NCI-H2196 (cell line): ENCODE measurements around the gene GRM4.
A peak's percentile ranks its signal among the peaks of the same experiment; 100 is the strongest.

Experiments
- DNase-seq: peaks from one replicate; lab custom pipeline; 2025; ENCODE audit not compliant: unreplicated experiment; lab: John Stamatoyannopoulos, UW

GRM4 gene

GRCh38 chr6:34157851-34158250, 12.0 kb upstream of the GRM4 start:
- DNase-seq = no peak

- no peak for DNase-seq
Measured at GRCh38 chr6:34157236-34157830, 11.4 kb upstream of the GRM4 start.

GRCh38 chr6:34155471-34156300, 9.8 kb upstream of the GRM4 start:
- DNase-seq = no peak

- DNase-seq = peak; percentile 74
Measured at GRCh38 chr6:34154668-34155447, 9.0 kb upstream of the GRM4 start.

GRCh38 chr6:34152806-34153520, 7.1 kb upstream of the GRM4 start:
- DNase-seq = no peak

GRCh38 chr6:34152042-34152524, 6.2 kb upstream of the GRM4 start:
- DNase-seq = no peak

GRCh38 chr6:34151321-34152041, 5.6 kb upstream of the GRM4 start:
- no peak for DNase-seq

- DNase-seq = no peak
Measured at GRCh38 chr6:34150766-34151165, 4.9 kb upstream of the GRM4 start.

GRCh38 chr6:34149831-34150400, 4.0 kb upstream of the GRM4 start:
- DNase-seq = no peak

- DNase-seq = no peak
Measured at GRCh38 chr6:34149452-34149810, 3.5 kb upstream of the GRM4 start.

- no peak for DNase-seq
Measured at GRCh38 chr6:34148631-34149451, 3.0 kb upstream of the GRM4 start.

- DNase-seq = no peak
Measured at GRCh38 chr6:34147906-34148630, 2.2 kb upstream of the GRM4 start.

- peak; percentile 29 for DNase-seq
Measured at GRCh38 chr6:34146801-34147592, 1.1 kb upstream of the GRM4 start.

GRCh38 chr6:34145161-34146020, 496 bp downstream of the GRM4 start:
- DNase-seq = peak; percentile 45

GRCh38 chr6:34144581-34145160, 1.2 kb downstream of the GRM4 start:
- no peak for DNase-seq

GRCh38 chr6:34143884-34144580, 1.9 kb downstream of the GRM4 start:
- no peak for DNase-seq
